GM12875 (cell line): ENCODE data around the gene GARIN6.

Experiments
- H3K4me3 ChIP-seq: one replicate; pipeline ENCODE4 v1.5.1; 2011; ENCODE audit warnings: low read depth, low read length, control low read depth
- CTCF ChIP-seq: IDR thresholded peaks from 2 replicates; pipeline ENCODE4 v1.5.1; 2011; ENCODE audit warnings: low read depth, mild to moderate bottlenecking, control low read depth, inconsistent platforms, low read length, moderate library complexity, borderline replicate concordance; ENCODE audit not compliant: insufficient read depth

Gene GARIN6

GRCh38 chr12:99658671-99659349 is 11.3 kb downstream of the GARIN6 start:
- no peak overlapping the region for H3K4me3 ChIP-seq
- TF ChIP-seq CTCF = no peak

- no peak for TF ChIP-seq CTCF
- H3K4me3 ChIP-seq = no peak overlapping the region
These were observed 23.1 kb downstream of the GARIN6 start for GRCh38 chr12:99670635-99671034.

GRCh38 chr12:99680276-99680675 is 32.7 kb downstream of the GARIN6 start:
- TF ChIP-seq CTCF = no peak
- no peak overlapping the region for H3K4me3 ChIP-seq

GRCh38 chr12:99686142-99686541 is 38.6 kb downstream of the GARIN6 start:
- no peak for TF ChIP-seq CTCF
- no peak overlapping the region for H3K4me3 ChIP-seq

GRCh38 chr12:99695050-99695449 is 47.5 kb downstream of the GARIN6 start:
- no peak overlapping the region for H3K4me3 ChIP-seq
- no peak for TF ChIP-seq CTCF
